Pancreas (tissue), 10 donors: Measurements from ENCODE around the gene SMIM3. TPM values are rescaled to one million over a fixed set of nuclear protein-coding genes. Genes with fewer than 3 reads are reported as not detected.
"Not testable (repeated sequence)": the region's sequence is repeated elsewhere in the genome, so short reads cannot be mapped to it uniquely, and the experiment has no call there.

Experiments used
- ATAC-seq, 4 donors: fragments of 200-7000 bp; cut with Tn5 transposase; one replicate each; pipeline versions ENCODE4 v1.8.0 to v1.9.1; 2020; ENCODE audit warnings: mild to moderate bottlenecking in 4 of 4, moderate library complexity in 4 of 4
- DNase-seq, 6 donors: peaks; one replicate each; pipeline ENCODE4 v3.0.0-alpha.2; 2020
- FAIRE-seq: peaks from 2 replicates; lab custom pipeline; 2012; peaks lifted over from hg19 to GRCh38; lab: Jason Lieb, UNC
- H3K27ac ChIP-seq, 4 donors: fragments of 200-600 bp; sonication (generic); 1 replicate in 3 of 4; 2 replicates in 1 of 4; pipeline versions ENCODE4 v1.5.0 to v1.8.0; 2020
- H3K27me3 ChIP-seq, 4 donors: fragments of 200-600 bp; one replicate each; pipeline ENCODE4 v1.8.0; 2021
- H3K36me3 ChIP-seq, 3 donors: fragments of 200-600 bp; sonication (generic) in 1 of 3; one replicate each; pipeline versions ENCODE4 v1.5.0 to v1.8.0; 2020 to 2021
- H3K4me1 ChIP-seq, 3 donors: fragments of 200-600 bp; one replicate each; pipeline ENCODE4 v1.8.0; 2021
- H3K4me3 ChIP-seq, 4 donors: fragments of 200-600 bp; sonication (generic) in 2 of 4; one replicate each; pipeline versions ENCODE4 v1.5.0 to v1.8.0; 2020 to 2021
- H3K9me3 ChIP-seq, 4 donors: fragments of 200-600 bp; one replicate each; pipeline ENCODE4 v1.8.0; 2021
- CTCF ChIP-seq, 4 donors: fragments of 200-600 bp; sonication (generic) in 3 of 4; IDR thresholded peaks; one replicate each; pipeline versions ENCODE4 v1.5.0 to v1.8.0; 2021; ENCODE audit warnings: antibody characterized with exemption in 4 of 4
- WGBS, 2 donors: extraction: QIAGEN DNeasy Blood & Tissue Kit; methylation state at CpG; one replicate each; pipeline ENCODE4 v1.1.7; 2013; 5-methylcytosine and 5-hydroxymethylcytosine counted together
- intact Hi-C, 3 donors: fragments of 100-400 bp; cut with DNase I; formaldehyde crosslinking; loops; one replicate each; pipeline versions ENCODE4 v1.11.1 to v1.14.2; 2022
- polyA plus RNA-seq, 2 donors: library from polyadenylated mRNA; stranded (reverse); fragments of 200-250 nt; gene quantifications; one replicate each; pipeline ENCODE4 v1.2.3, GENCODE V29; 2013
- total RNA-seq, 6 donors: library from RNA; stranded (reverse); fragmentation: NEBNext Ultra II Directional in 4 of 6; extraction: Animal tissue kit (Norgen Biotek cat#: 25700) in 4 of 6; gene quantifications; one replicate each; pipeline versions ENCODE4 v1.2.1 to v1.2.4, GENCODE V29; 2021 to 2023
- donor health status: healthy with polysubstance abuse.
- donor health status: DM: no; HTN: no; CAD: no; lungs with moderate emphysema.
- donor health status: DM: no; HTN: no; CAD: no.
- donor health status: control.
- donor health status: control.
- donor health status: Bipolar disorder and iron deficiency.
- donor health status: DM: yes; HTN: yes; CAD: no.
- donor health status: DM: no; HTN: no; CAD: no.
- donor health status: DM: no; HTN: no; CAD: no.
- donor health status: DM: yes; HTN: yes; CAD: no.

The SMIM3 gene
- total and polyA plus RNA-seq, 8 donors = 9.7 to 33.1 (median 13.2) TPM

- no peak for DNase-seq
- Histone ChIP-seq H3K4me3 (no peak overlapping the region), H3K27me3 (no peaks in the 10 kb centered on the region), H3K4me1 (peaks cover 6 to 25% (median 23%) of the 10 kb centered on the region in 3 donors), H3K27ac (no peak overlapping the region), H3K36me3 (no peaks in the 10 kb centered on the region), H3K9me3 (no peaks in the 10 kb centered on the region)
- intact Hi-C loops = no loop called here
- FAIRE-seq = no peak
- TF ChIP-seq CTCF (IDR thresholded peaks at IDR 0.05) = no peak
- no peak for ATAC-seq
These were observed 10.4 kb downstream of the SMIM3 start for GRCh38 chr5:150788977-150789376.

GRCh38 chr5:150789450-150789849 is 10.9 kb downstream of the SMIM3 start:
- Histone ChIP-seq H3K36me3 (no peaks in the 10 kb centered on the region), H3K4me3 (no peak overlapping the region), H3K27me3 (no peaks in the 10 kb centered on the region), H3K27ac (peak overlapping the region in 2 of 4 donors; percentile 40 to 51), H3K4me1 (peaks cover 1 to 21% (median 19%) of the 10 kb centered on the region in 3 donors), H3K9me3 (no peaks in the 10 kb centered on the region)
- ATAC-seq = no peak
- intact Hi-C loops = no loop called here
- FAIRE-seq = no peak
- WGBS, 2 donors = 81 to 86% methylated on average over 6 of the region's 6 CpGs
- TF ChIP-seq CTCF (IDR thresholded peaks at IDR 0.05) = no peak
- DNase-seq = no peak

- DNase-seq (peak in 2 of 6 donors; percentile 24 to 26), ATAC-seq (peak in 3 of 4 donors; percentile 69 to 87 (median 86)), FAIRE-seq (no peak)
- intact Hi-C loops = loop anchor here in 1 of 3 donors (10.0 kb wide), 1 partner anchor 55 kb away; the partner anchor contains the start of gene IRGM
- WGBS, 2 donors = 78 to 80% methylated on average over 7 of the region's 7 CpGs
- peaks cover 0 to 20% (median 15%) of the 10 kb centered on the region in 3 donors for H3K4me1 ChIP-seq
- H3K36me3 ChIP-seq = no peaks in the 10 kb centered on the region
- H3K9me3 ChIP-seq = no peaks in the 10 kb centered on the region
- no peak for TF ChIP-seq CTCF (IDR thresholded peaks at IDR 0.05)
- no peaks in the 10 kb centered on the region for H3K27me3 ChIP-seq
- no peak overlapping the region for H3K4me3 ChIP-seq
- peak overlapping the region in 2 of 4 donors; percentile 40 to 51 for H3K27ac ChIP-seq
These were observed 11.5 kb downstream of the SMIM3 start for GRCh38 chr5:150789943-150790611.

GRCh38 chr5:150791536-150791935 is 13.0 kb downstream of the SMIM3 start:
- ATAC-seq = no peak

GRCh38 chr5:150793423-150793888 is 14.9 kb downstream of the SMIM3 start:
- not testable (repeated sequence) for H3K9me3 ChIP-seq, H3K4me3 ChIP-seq, ATAC-seq, H3K27me3 ChIP-seq, H3K27ac ChIP-seq, DNase-seq, FAIRE-seq
- WGBS, 2 donors = 67 to 74% methylated on average over 2 of the region's 2 CpGs
- Histone ChIP-seq H3K4me1 (peaks cover 0 to 20% (median 7%) of the 10 kb centered on the region in 3 donors), H3K36me3 (peaks cover 0 to 17% (median 0%) of the 10 kb centered on the region in 3 donors)
- intact Hi-C loops = loop anchor here in 1 of 3 donors (10.0 kb wide), 1 partner anchor 51 kb away; the partner anchor contains the start of gene IRGM

More at GRCh38 chr5:150791536-150791935, 13.0 kb downstream of the SMIM3 start:
- intact Hi-C loops = loop anchor here in 1 of 3 donors (10.0 kb wide), 1 partner anchor 53 kb away; the partner anchor contains the start of gene IRGM
- Histone ChIP-seq H3K36me3 (peaks cover 0 to 13% (median 0%) of the 10 kb centered on the region in 3 donors), H3K4me3 (no peak overlapping the region), H3K27me3 (no peaks in the 10 kb centered on the region), H3K4me1 (peaks cover 0 to 20% (median 15%) of the 10 kb centered on the region in 3 donors), H3K27ac (no peak overlapping the region), H3K9me3 (no peaks in the 10 kb centered on the region)
- TF ChIP-seq CTCF (IDR thresholded peaks at IDR 0.05) = no peak
- FAIRE-seq (no peak), DNase-seq (no peak)
